Smooth muscle cell (in vitro differentiated cells): ENCODE measurements around the gene SGSH. TPM values are rescaled to one million over a fixed set of nuclear protein-coding genes. Genes with fewer than 3 reads are reported as not detected.

Source experiments
- DNase-seq: peaks from one replicate; lab custom pipeline; 2025; ENCODE audit not compliant: unreplicated experiment; lab: John Stamatoyannopoulos, UW
- H2AFZ ChIP-seq: fragments of 200-600 bp; sonication (generic); 2 replicates; pipeline ENCODE4 v1.6.0; 2016; ENCODE audit warnings: antibody characterized with exemption, low read depth, mild to moderate bottlenecking
- H3F3A ChIP-seq: fragments of 200-600 bp; sonication (generic); 2 replicates; pipeline ENCODE4 v1.6.0; 2017; ENCODE audit warnings: antibody characterized with exemption, low read depth
- H3K27ac ChIP-seq: fragments of 200-600 bp; sonication (generic); 2 replicates; pipeline ENCODE4 v1.5.1; 2016; ENCODE audit warnings: low read depth, mild to moderate bottlenecking
- H3K27me3 ChIP-seq: fragments of 200-600 bp; sonication (generic); 2 replicates; pipeline ENCODE4 v1.6.1; 2016; ENCODE audit warnings: low read depth, mild to moderate bottlenecking
- H3K36me3 ChIP-seq: fragments of 200-600 bp; sonication (generic); 2 replicates; pipeline ENCODE4 v1.5.1; 2016; ENCODE audit warnings: low read depth
- H3K4me1 ChIP-seq: fragments of 200-600 bp; sonication (generic); 2 replicates; pipeline ENCODE4 v1.5.1; 2016; ENCODE audit warnings: low read depth
- H3K4me2 ChIP-seq: fragments of 200-600 bp; sonication (generic); 2 replicates; pipeline ENCODE4 v1.6.0; 2016; ENCODE audit warnings: mild to moderate bottlenecking
- H3K4me3 ChIP-seq: fragments of 200-600 bp; sonication (generic); 2 replicates; pipeline ENCODE4 v1.5.1; 2016; ENCODE audit warnings: mild to moderate bottlenecking
- H3K79me2 ChIP-seq: fragments of 200-600 bp; sonication (generic); 2 replicates; pipeline ENCODE4 v1.6.0; 2016; ENCODE audit warnings: low read depth, mild to moderate bottlenecking
- H3K9ac ChIP-seq: fragments of 200-600 bp; sonication (generic); 2 replicates; pipeline ENCODE4 v1.6.0; 2016; ENCODE audit warnings: low read depth
- H3K9me3 ChIP-seq: fragments of 200-600 bp; sonication (generic); replicated peaks from 2 replicates; pipeline ENCODE4 v1.5.1; 2016; ENCODE audit warnings: low read depth
- H4K20me1 ChIP-seq: fragments of 200-600 bp; sonication (generic); 2 replicates; pipeline ENCODE4 v1.6.0; 2016; ENCODE audit warnings: low read depth
- WGBS: methylation state at CpG from one replicate; pipeline ENCODE4 v1.1.7; 2016; ENCODE audit warnings: low lambda C conversion rate; 5-methylcytosine and 5-hydroxymethylcytosine counted together
- polyA plus RNA-seq: library from polyadenylated mRNA; unstranded; fragments of >200 nt; fragmentation: Nextera tagmentation; extraction: Ambion mirVana; gene quantifications from 2 replicates; pipeline ENCODE4 v1.2.1, GENCODE V29; 2016
- total RNA-seq: library from RNA; depleted of rRNA; stranded (reverse); fragments of >200 nt; gene quantifications from 2 replicates; pipeline ENCODE4 v1.2.3, GENCODE V29; 2014
- TF ChIP-seq, protein P1 (sequence below): fragments of 200-600 bp; sonication (generic); IDR thresholded peaks from 2 replicates; pipeline ENCODE4 v1.5.1; 2017; ENCODE audit warnings: borderline replicate concordance, mild to moderate bottlenecking, antibody characterized with exemption; ENCODE audit not compliant: insufficient read depth, poor library complexity, severe bottlenecking

SGSH gene
- total and polyA plus RNA-seq, 2 experiments from 2014 or later = 5.8 to 29.2 TPM

DNA sequence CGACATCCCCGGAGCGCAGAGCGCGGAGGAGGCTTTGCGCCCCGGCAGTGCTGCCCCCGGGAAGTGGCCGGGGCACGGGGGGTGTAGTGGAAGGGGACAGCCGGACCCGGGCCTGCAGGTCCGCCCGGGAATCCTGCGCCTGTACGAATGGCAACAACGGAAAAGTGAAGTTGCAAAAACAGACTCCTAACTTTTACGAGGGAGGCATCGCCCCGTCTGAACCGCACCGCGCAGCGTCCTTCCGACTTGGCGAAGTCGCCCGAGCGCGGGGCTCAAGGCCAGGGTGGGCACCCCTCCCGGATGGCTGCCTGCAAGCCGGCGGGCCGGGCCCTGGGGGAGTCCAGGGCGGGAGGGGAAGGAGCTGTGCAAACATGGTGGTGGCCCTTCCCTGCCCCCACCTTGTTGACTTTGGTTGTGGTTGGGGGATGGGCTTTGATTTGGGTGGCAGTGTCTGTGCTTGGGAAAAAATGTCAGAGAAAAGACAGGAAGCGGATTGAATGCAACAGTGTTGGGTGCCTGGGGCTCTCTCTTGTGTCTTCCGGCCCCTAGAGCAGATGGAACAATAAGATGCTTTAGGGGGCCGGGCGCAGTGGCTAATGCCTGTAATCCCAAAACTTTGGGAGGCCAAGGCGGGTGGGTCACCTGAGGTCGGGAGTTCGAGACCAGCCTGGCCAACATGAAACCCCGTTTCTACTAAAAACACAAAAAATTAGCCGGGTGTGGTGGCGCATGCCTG lies 41.2 kb upstream of the SGSH start:
- Histone ChIP-seq H3K27me3 (no peaks in the 10 kb centered on the region), H3K9ac (peak overlapping the region; percentile 64), H3K9me3 (no peaks in the 10 kb centered on the region), H4K20me1 (peaks cover 26% of the 10 kb centered on the region), H3K27ac (peak overlapping the region; percentile 50), H2AFZ (peak overlapping the region; percentile 14), H3K36me3 (no peaks in the 10 kb centered on the region), H3K4me3 (peak overlapping the region; percentile 84), H3K4me2 (peak overlapping the region; percentile 93), H3K79me2 (no peaks in the 10 kb centered on the region), H3K4me1 (peaks cover 9% of the 10 kb centered on the region), H3F3A (peaks cover 12% of the 10 kb centered on the region)
- peak; percentile 35 for DNase-seq
- TF ChIP-seq, protein P1, sequence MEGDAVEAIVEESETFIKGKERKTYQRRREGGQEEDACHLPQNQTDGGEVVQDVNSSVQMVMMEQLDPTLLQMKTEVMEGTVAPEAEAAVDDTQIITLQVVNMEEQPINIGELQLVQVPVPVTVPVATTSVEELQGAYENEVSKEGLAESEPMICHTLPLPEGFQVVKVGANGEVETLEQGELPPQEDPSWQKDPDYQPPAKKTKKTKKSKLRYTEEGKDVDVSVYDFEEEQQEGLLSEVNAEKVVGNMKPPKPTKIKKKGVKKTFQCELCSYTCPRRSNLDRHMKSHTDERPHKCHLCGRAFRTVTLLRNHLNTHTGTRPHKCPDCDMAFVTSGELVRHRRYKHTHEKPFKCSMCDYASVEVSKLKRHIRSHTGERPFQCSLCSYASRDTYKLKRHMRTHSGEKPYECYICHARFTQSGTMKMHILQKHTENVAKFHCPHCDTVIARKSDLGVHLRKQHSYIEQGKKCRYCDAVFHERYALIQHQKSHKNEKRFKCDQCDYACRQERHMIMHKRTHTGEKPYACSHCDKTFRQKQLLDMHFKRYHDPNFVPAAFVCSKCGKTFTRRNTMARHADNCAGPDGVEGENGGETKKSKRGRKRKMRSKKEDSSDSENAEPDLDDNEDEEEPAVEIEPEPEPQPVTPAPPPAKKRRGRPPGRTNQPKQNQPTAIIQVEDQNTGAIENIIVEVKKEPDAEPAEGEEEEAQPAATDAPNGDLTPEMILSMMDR = no peak
- WGBS = 3% methylated on average over 35 of the region's 45 CpGs

DNA sequence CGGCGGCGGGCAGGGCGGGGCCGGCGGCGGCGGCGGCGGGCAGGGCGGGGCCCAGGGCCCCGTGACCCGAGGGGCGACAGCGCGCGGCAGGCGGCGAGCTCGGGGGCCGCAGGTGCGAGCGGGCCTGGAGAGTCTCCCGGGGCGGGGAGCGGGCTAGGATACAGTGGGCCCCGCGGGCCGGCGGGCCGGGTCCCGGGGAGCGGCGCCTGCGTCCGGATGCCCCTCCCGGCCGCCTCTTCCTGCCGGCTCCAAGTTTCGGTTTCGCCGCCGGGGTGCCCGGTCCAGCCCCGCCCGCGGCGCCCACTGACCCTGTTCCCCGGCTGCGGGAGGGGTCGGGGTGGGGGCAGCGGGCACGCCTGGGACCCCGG lies 40.6 kb upstream of the SGSH start, which contains the start of gene RNF213:
RNF213 (plus strand) TSS at position 62 of the 368 bp plus-strand sequence. CDS start 2,830 bp downstream, outside the sequence.
- H3K27me3 ChIP-seq = no peaks in the 10 kb centered on the region
- WGBS = 1% methylated on average over 12 of the region's 54 CpGs
- peak within 1 kb of the TSS; percentile 84 for H3K4me3 ChIP-seq
- H3K4me2 ChIP-seq = peak within 1 kb of the TSS; percentile 93
- H3K4me1 ChIP-seq = peaks cover 9% of the 10 kb centered on the region
- H4K20me1 ChIP-seq = peaks cover 25% of the 10 kb centered on the region
- TF ChIP-seq, protein P1 = no peak
- peak within 1 kb of the TSS; percentile 68 for H3K27ac ChIP-seq
- peak within 1 kb of the TSS; percentile 14 for H2AFZ ChIP-seq
- H3K9ac ChIP-seq = peak within 1 kb of the TSS; percentile 64
- DNase-seq = peak; percentile 35
- no peaks in the 10 kb centered on the region for H3K36me3 ChIP-seq
- H3K9me3 ChIP-seq = no peaks in the 10 kb centered on the region
- peaks cover 12% of the 10 kb centered on the region for H3F3A ChIP-seq
- H3K79me2 ChIP-seq = no peaks in the 10 kb centered on the region

DNA sequence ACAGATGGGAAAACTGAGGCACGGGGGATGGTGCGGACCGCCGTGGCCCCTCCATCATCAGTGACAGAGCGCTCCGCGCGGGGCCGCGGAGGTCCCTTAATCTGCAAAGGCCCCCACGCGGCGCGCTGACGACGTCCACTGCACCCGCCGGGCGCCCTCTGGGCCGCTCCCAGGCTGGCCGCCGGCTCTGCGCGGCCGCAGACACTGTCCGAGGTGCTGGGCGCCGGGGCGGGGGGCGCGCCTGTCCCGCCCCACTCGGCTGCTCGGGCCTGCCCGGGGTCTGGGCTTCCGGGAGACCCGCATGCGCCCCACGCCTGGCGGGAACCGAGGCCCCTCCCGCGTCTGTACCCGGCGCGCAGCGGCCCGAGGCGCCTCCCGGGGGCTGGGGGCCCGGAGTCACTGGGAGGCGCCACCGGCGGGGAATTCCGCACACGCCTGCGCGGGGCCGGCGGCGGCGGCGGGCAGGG lies 40.0 kb upstream of the SGSH start:
- peaks cover 21% of the 10 kb centered on the region for H4K20me1 ChIP-seq
- H2AFZ ChIP-seq = no peak overlapping the region
- 2% methylated on average over 58 of the region's 63 CpGs for WGBS
- peaks cover 12% of the 10 kb centered on the region for H3F3A ChIP-seq
- no peaks in the 10 kb centered on the region for H3K36me3 ChIP-seq
- no peaks in the 10 kb centered on the region for H3K27me3 ChIP-seq
- peak; percentile 57 for DNase-seq
- peak overlapping the region; percentile 87 for H3K4me2 ChIP-seq
- peaks cover 14% of the 10 kb centered on the region for H3K4me1 ChIP-seq
- no peaks in the 10 kb centered on the region for H3K79me2 ChIP-seq
- peak overlapping the region; percentile 64 for H3K9ac ChIP-seq
- TF ChIP-seq, protein P1 = no peak
- no peaks in the 10 kb centered on the region for H3K9me3 ChIP-seq
- peak overlapping the region; percentile 59 for H3K4me3 ChIP-seq
- peak overlapping the region; percentile 68 for H3K27ac ChIP-seq
